ENCODE data around the gene TBC1D22B.
"Not testable (repeated sequence)": the region's sequence is repeated elsewhere in the genome, so short reads cannot be mapped to it uniquely, and the experiment has no call there.

The TBC1D22B gene

DNA sequence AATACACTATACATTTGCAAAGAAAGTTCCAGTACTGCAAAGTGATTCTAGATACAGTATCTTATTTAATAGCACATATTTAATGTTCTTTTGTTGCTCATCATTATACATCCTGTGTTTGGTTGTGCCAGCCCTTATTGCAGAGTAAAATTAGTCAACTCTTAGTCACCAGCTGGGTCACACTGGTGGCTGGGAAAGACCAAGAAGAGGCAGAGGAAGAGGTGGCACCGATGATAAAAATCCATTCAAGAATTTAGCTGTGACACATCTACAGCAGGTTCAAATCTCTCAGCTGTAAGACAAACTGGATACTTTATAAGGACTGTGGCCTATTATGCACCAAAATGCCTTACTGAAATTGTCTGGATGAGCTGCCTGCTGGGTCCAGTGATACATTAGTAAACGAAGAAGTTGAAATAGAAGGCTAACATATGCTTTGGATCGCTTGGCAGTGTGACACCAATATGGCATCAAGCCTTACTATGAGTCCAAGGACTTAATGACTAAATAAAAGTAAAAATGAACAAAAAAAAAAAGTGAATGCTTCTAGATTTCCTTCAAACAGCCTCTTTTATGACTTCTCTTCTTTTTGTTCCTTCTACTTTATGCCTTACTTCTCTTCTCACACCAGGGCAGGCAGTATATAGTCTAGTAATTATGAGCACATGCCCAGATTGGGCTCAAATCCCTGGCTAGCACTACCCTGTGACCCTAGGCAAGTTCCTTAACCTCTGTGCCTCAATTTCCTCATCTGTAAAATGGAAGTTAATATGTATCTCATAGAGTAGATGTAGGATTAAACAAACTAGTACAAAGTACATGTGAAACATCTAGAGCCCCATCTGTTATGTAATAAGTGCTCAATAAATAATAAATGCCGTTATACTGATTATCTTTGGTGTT lies 66.8 kb downstream of the TBC1D22B start:
- DNase-seq = peak; percentile 81

- DNase-seq = not testable (repeated sequence)
These were observed 72.8 kb downstream of the TBC1D22B start for GRCh38 chr6:37330345-37330744.

DNA sequence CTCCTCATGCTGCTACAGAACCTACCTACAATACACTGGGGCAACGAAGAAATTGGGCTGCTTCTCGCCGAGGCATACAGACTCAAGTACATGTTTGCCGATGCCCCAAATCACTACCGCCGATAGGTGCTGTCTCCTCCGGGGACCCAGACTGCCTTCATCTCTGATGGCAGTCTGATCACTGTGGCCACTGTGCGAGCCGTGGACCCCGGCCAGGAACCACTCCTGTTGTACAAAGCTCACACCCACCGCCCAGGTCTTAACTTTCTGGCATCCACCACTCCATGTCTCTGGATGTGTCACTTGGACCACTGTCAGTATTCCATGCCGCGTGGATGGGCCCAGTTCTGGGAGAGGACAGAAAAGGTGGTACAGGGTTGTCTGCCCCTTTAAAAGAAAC lies 73.5 kb downstream of the TBC1D22B start:
- no peak for DNase-seq

DNA sequence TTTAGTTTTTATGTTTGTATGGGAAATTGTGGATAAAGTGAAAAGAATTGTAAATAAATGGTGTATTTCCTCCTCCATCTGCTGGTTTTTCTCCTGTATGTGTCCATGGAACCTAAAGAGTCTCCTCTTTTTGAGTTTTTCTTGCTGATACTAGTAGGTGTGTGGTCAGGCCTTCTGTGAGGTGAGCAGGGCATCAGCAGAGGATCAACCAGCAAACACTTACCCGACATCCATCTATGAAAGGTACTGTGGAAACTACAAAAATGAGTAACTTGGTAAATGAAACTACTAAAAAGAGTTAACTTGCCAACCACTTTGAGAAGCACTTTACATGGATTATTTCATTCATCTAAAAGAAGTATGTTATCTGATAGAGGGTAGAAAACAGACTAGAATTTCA lies 75.3 kb downstream of the TBC1D22B start:
- DNase-seq = no peak

- DNase-seq = no peak
These were observed 76.5 kb downstream of the TBC1D22B start for GRCh38 chr6:37334047-37334446.

DNA sequence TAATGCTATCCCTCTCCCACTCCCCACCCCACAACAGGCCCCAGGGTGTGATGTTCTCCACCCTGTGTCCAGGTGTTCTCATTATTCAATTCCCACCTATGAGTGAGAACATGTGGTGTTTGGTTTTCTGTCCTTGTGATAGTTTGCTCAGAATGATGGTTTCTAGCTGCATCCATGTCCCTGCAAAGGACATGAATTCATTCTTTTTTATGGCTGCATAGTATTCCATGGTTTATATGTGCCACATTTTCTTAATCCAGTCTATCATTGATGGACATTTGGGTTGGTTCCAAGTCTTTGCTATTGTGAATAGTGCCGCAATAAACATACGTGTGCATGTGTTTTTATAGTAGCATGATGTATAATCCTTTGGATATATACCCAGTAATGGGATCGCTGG lies 80.7 kb downstream of the TBC1D22B start:
- DNase-seq = not testable (repeated sequence)

DNA sequence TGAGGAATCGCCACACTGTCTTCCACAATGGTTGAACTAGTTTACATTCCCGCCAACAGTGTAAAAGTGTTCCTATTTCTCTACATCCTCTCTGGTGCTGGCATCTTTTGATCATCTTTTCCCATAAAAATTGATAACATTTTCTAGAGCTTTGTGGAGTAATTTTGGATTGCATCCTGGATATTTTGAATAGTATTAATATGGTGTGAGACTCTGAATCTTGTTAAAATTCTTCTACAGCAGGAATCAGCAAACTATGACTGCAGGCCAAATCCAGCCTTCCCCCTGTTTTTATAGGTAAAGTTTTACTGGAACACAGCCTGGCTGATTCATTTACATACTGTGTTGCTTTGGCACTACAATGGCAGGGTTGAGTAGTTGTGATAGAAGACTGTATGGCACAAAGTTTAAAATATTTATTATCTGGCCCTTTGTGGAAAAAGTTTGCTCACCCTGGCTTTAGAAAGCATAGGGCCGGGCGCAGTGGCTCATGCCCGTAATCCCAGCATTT lies 81.2 kb downstream of the TBC1D22B start:
- DNase-seq = no peak

DNA sequence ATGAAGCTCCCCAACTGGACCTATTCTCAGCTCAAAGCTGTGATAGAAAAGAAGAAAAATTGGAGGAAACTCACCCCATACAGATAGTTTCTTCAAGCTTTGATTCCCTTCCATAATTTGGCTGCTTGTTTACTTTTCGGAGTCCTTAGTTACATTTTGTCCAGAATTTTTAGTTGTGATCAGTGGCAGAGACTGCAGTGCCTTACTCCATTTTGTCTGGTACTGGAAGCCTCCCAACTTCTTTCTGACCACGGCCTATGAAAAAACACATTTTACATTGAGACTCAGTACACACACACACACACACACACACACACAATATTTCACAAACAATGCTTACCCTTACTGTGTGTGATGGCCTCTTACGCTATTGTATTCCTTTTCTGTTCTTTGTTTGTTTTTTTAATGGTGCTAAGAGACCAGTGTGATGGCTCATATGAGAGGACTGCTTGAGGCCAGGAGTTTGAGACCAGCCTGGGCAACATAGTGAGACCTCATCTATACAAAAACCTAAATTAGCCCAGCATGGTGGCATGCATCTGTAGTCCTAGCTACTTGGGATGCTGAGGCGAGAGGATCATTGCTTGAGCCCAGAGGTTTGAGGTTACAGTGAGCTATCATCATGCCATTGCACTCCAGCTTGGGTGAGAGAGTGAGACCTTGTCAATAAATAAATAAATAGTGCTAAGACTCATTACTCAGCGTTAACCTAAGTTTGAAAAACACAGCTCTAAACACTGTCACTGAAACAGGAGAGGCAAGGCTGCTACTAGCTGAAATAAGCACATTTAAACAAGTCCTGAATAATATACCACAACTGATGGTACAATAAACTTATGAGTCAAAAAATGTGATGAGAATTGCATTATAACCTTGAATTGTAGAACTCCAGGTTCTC lies 82.4 kb downstream of the TBC1D22B start:
- DNase-seq = no peak

GRCh38 chr6:37340639-37340943 lies 83.0 kb downstream of the TBC1D22B start:
- DNase-seq = no peak

DNA sequence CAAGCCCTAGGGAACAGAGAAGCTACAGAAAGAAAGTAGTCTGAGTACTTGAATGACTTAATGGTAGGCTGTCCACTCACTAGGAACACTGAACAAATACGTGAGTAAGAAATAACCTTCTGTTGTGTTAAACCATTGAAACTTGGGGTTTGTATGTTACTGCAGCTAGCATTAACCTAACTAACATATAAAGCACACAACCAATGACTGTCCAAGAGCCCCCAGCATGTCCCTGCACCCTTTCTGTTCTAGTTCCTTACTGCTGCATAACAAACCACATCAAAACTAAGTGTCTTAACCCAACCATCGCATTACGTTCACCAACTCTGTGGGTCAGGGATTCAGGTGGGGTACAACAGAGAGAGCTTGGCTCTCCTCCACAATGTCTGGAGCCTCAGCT lies 85.7 kb downstream of the TBC1D22B start:
- DNase-seq = no peak

DNA sequence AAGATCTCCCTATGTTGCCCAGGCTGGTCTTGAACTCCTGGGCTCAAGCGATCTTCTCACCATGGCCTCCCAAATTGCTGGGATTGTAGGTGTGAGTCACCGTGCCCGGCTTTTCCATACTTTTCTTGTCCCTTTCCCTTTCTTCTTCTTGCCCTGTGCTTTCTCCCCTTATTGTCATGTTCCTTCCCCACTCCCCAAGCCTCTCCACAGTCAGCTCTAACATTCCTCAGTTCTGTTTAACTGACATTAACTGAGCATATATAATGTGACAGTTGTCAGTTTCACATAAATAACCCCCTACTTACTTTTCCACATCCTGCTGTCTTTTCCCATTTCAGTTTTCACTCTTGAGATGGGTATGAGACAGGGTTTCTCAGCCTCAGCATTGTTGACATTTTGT lies 86.7 kb downstream of the TBC1D22B start:
- no peak for DNase-seq

- DNase-seq = not testable (repeated sequence)
These were observed 88.2 kb downstream of the TBC1D22B start for GRCh38 chr6:37345804-37346203.

DNA sequence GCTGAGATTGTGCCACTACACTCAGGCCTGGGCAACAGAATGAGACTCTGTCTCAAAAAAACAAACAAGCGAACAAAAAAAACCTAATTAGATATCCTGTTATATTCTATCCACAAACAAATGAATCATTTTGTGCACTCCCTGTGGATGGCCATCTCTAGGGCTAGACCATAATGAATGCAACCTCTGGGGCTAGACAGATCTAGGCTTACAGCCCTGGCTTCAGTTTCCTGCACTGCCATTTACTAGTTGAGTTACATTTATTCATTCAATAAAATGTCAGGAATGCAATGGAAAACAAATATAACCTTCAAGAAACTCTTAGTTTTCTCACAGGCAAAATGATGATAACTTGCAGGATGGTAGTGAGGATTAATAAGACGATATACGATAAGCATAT lies 89.6 kb downstream of the TBC1D22B start:
- no peak for DNase-seq

DNA sequence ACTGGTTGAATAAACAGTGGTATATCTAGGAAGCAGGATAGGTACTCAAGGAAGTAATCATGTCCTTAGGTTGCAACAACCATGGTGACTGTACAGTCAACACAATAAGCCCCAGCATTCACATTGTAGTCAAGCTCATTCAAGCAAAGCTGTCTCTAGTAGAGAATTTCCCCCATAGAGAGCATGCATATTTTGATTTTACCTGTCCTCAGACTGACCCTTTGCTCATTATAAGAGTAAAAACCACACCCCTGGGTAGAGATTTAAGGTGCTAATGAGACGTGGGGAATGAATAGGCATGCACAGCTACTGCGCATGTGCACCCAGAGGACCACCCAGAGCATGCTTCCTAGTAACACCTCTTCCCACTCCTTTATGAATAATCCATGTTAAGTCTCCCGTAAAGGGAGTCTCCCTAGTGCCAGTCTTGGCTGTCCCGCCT lies 90.1 kb downstream of the TBC1D22B start:
- DNase-seq = no peak

DNA sequence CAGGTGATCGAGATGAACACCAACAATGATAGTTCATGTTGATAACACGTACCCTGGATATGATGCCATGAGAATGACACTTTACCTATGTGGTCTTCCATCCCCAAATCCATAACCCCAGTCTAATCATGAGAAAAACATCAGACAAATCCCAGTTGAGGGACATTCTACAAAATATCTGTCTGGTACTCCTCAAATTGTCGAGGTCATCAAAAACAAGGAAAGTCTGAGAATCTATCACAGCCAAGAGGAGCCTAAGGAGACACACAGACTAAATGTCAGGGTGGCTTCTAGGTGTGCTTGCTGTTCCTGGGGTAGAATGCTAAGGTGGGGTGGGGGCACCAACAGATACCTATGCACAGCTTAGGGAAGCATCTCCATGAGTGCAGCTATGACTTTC lies 93.5 kb downstream of the TBC1D22B start:
- DNase-seq = no peak

DNA sequence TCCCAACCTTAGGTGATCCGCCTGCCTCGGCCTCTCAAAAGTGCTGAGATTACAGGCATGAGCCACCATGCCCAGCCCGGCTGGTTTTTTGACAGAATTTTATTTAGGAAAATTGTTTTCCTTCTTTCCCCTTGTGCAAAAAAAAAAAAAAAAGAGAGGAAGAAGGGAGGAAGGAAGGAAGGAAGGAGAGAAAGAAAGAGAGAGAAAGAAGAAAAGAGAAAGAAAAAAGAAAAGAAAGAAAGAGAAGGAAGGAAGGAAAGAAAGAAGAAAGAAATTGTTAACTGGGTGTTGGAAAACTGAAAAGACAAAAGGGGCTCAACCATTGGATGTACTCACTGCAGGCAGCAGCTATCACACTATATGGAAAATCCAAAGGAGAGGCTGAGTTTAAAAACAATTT lies 94.8 kb downstream of the TBC1D22B start:
- DNase-seq = no peak

GRCh38 chr6:37353761-37354525 lies 96.4 kb downstream of the TBC1D22B start, which contains the start of gene RNF8:
Gene RNF8, plus strand, starts transcription at chr6:37353983. Its CDS starts 182 bp downstream, at chr6:37354165.
- DNase-seq = peak; percentile 90

GRCh38 chr6:37354526-37355384 lies 97.2 kb downstream of the TBC1D22B start:
- DNase-seq = peak; percentile 24

- DNase-seq = no peak
These were observed 99.7 kb downstream of the TBC1D22B start for GRCh38 chr6:37357288-37357687.

GRCh38 chr6:37357860-37358259 lies 100.3 kb downstream of the TBC1D22B start:
- DNase-seq = no peak

DNA sequence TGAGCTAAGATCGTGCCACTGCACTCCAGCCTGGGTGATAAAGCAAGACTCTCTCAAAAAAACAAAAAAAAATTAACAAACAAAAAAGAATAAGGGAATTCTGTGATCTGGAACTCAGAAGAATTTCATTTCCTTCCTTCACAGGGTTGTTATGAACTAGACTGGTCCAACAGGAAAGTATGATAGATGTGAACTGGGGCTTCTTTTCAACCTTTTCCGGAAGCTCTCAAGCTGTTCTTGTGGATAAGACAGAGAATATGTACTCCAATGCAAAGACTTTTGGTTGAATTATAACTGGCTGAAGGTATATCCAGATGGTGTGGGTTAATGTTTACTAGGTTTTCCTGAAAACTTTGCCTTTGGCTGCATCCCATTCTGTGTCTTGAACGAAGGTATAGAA lies 101.5 kb downstream of the TBC1D22B start:
- no peak for DNase-seq
